Hematopoietic multipotent progenitor cell (in vitro differentiated cells): ENCODE results near the gene NDRG3. TPM values are rescaled to one million over a fixed set of nuclear protein-coding genes. Genes with fewer than 3 reads are reported as not detected.

ENCODE experiments used
- DNase-seq, 3 donors: peaks; one replicate each; pipeline ENCODE4 v3.0.0-alpha.2; 2011 to 2015; ENCODE audit warnings: low read depth in 2 of 3, low spot score in 2 of 3
- total RNA-seq: library from RNA; depleted of rRNA; stranded (reverse); fragments of >200 nt; gene quantifications from one replicate; pipeline ENCODE4 v1.2.3, GENCODE V29; 2012

Gene NDRG3
- total RNA-seq, 1 donor = 16.7 TPM

DNA sequence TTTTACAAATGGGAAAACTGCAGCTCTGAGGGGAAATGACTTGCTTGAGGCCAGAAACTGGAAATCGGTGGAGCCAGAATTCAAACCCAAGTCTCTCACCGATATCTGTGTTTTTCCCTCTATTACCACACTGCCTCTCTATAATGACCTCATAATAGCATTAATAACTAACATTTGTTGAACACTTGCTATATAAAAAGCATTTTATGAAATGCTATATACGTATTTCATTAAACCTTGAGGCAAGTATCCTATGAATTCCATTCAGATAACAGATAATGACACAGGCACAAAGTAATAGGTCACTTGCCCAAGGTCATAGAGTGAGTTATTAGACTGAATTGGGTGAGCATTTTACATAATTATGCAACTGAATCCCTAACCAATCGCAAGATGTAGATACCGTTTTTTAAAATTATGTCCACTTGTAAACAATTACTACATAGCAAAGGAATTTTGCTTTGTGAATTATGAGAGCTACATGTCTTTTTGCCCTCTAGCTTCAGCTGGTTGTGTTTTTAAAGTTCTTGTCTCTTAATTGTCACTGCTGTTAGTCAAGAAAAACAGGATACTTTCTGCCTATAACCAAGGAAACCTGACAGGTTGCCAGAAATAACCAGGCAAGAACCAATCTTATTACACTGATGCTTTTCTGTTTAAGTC lies 23.0 kb upstream of the NDRG3 start:
- no peak for DNase-seq

DNA sequence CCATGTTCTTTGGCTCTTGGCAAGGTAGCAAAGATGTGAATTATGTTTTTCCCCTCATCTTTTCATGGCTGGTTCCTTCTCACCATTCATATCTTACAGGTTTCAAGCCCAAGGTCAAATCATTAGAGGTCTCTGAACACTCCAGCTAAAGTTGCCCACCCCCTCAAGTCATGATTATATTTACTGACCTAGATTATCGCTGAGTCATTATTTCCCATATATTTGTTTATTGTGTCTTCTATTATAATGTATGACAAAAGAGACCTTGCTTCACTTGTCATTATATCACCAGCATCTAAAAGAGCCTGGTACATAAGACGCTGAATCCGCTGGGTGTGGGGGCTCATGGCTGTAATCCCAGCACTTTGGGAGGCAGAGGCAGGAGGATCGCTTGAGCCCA lies 15.2 kb upstream of the NDRG3 start:
- no peak for DNase-seq

DNA sequence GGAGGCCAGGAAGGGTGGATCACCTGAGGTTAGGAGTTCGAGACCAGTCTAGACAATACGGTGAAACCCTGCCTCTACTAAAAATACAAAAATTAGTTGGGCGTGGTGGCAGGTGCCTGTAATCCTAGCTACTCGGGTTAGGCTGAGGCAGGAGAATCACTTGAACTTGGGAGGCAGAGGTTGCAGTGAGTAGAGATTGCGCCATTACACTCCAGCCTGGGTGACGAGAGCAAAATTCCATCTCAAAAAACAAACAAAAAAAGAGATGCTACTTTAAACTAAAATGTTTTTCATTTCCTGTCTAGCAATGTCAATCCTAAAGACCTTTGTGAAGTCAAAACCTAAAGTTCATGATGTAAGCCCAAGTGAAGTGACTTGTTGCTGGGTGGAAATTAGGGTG lies 14.8 kb upstream of the NDRG3 start:
- DNase-seq = no peak

DNA sequence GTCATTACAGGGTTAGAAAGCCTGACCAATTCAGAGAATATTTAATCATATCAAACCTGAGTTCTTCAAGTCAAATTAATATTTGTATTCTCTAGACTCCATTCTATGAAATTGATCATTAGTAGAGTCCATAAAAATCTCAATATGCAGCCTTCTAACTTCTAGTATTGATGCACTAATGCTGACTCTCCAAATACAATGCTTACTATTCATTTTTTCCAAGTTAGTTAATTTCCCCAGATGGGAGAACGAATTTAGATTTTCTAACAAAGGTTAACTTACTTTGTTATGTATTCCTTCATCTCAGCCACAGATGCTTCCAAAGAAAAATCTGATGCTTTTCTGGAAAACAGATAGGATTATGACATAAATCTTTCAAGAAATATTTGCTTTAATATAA lies 12.4 kb upstream of the NDRG3 start:
- no peak for DNase-seq

DNA sequence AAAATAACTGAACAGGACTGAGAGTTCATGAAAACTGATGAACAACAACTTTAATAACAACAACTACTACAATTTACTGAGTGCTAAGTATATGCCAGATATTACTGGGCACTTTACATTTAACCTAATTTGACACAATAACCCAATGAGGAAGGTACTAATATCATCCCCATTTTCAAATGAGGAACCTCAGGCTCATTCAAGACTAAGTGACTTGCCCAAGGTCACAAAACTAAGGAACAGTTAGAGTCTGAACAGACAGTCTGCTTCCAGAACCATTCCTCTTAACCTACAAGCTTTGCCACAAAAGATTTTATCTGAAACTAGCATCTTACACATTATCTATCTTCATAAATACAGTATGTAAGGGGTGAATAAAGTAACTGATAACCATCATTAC lies 10.6 kb upstream of the NDRG3 start:
- no peak for DNase-seq

DNA sequence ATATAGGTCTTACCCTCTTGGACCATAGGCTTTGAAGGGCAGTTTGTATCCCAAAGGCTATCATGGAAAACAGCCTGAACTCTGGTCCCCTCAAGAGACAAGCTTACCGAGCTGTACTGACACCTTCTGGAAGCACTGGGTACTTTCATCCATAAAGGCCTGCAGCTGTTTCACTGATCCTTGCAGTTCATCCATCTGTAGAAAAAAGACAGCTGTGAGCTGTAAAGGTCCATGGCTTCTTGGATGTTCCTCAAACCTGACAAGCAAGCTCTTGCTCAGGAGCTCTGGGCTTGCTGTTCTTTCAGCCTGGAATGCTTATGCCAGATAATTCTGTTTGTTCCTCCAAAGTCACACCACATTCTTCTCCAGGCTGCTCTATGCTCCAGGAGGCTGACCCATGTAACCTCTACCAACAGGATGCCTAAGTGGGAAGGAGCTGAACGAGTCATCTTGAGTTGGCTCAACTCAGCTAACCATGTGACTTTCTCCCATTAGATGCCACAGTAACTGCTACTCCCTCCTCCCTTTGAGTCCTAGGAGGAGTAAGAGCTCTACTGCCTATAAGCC lies 8.8 kb upstream of the NDRG3 start:
- DNase-seq = peak in 2 of 3 donors; percentile 45 to 72

DNA sequence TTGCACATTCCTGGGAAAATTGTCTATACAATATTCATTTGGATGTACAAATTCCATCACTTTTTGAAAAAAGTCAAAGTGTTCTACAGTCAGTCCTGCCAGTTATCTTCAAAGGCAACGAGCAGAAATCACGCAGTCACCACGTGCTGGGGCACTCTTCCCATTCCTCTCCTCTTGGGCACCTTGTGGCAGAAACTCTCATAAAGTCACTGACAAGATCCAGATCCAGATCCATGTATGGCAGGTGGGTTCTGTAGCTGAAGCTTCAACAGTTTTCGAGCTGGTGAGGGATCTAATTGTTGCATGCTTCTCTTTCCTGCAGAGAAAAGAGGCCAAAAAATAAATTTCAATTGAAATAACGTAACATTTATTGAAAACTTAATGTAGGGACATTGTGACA lies 6.7 kb upstream of the NDRG3 start:
- no peak for DNase-seq

DNA sequence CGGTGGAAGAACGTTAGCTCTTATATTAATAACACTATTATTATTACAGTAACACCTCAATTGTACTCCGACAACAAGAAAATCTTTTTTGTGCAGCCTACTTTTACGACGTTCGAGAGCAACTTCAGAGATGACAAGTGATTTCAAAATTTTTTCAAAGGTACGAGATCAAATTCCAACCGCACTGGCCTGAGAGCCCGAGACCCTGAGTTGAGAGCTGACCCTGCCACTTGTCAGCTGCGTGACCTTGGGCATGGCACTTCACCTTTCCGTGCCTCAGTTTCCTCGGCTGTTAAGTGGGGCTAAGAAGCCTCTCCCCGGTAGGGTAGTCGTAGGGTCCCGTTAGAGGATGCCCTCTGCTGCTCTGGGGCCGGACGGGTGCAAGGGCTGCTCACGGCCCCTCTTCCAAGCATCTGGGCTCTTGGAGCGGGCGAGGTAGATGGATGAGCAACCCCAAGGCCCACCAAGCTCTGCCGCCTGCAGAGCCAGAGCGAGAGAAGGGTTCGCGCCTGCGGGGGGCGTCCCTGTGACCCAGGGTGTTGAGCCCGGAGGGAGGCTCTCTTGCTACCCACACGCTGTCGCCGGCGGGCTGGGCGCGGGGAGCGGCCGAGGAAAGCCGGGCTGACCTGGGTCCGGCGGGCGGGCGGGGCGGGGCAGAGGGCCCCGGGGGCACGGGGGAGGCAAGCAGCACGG lies 510 bp downstream of the NDRG3 start:
- DNase-seq = peak in 2 of 3 donors; percentile 37 to 48

DNA sequence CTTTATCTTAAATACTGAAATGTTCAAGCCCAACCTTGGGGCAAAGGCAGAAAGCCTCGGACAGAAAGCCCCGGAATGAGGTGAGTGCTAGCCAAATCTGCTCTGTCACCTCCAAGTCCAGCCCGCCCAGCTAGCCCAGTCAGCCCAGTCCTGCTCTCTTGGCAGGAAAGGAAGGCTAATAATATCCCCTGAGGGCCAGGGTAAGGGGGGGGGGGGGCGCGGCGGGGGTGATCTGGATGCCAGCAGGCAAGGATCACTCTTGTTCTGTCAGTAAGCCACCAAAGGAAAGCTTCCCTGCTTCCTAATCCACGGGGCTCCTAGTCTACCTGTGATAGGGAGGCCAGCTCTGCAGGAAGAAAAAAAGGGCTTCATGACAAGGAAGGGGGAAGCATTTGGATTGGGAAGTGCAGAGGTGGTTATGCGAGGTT lies 1.1 kb downstream of the NDRG3 start:
- no peak for DNase-seq

DNA sequence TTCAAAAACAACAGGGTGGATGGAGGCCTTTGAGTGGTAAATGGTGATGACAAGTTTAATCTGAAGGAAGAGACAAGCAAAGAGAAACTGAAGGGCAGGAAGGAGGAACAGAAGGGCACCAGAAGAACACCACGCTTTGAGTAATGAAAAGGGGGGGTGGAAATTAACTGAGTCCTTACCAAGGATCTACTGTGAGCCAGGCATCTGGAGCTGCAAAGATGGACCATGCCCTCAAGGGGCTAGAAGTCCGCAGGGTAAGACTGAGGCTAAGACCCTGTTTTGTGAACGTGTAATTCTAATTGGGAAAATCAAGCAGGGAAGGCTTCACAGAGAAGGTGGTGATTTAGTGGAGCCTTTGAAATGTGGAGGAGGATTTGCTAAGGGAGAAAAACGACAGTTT lies 1.6 kb downstream of the NDRG3 start:
- DNase-seq = no peak

DNA sequence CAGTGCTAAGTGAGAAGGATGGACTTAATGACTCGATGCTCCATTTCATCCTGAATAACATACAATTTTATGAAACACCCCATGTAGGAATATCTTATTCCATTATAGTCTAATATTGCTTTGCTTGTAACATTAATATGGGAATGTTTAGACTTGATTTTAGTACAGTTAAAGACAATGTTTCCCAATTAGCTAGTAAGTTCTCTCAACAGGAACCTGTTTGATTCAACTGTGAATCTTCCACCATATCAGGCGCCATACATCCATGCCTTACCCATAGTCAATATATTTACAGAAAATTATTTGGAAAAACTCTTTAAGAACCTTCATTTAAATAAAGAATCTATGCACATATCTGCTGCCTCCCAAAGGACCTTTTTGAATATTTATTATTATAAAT lies 3.3 kb downstream of the NDRG3 start:
- no peak for DNase-seq

DNA sequence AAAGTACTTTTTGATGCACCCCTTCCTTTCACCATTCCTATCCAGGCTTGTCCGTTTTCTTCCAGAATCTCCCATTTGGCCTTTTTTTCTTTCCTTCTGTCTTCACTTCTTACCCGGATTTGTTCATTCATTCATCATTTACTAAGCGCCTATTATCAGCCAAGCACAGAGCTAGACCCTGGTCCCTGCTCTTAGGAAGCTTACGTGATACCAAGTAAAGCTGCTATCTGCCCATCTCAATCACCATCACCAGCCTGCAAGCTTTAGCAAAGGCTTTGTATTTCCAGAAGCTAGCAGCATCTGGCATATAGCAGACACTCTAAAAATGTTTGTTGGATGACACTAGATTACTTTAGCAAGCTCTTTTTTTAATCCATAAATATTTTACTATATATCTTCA lies 4.8 kb downstream of the NDRG3 start:
- DNase-seq = no peak

DNA sequence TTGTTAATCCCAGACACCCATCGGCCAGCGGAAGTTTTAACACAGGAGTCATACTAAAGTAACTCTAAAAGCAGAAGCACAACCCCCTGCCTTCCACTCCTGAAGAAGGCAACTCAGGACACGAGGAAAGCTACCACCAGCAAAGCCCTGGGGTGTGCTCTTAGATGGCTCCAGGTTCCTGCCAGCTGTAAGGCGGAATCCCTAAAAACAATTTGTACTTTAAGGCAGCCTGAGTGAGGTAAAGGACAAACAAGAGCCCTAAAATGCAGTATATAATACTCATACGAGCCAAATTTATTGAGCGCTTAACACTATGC lies 8.7 kb downstream of the NDRG3 start:
- DNase-seq = no peak

DNA sequence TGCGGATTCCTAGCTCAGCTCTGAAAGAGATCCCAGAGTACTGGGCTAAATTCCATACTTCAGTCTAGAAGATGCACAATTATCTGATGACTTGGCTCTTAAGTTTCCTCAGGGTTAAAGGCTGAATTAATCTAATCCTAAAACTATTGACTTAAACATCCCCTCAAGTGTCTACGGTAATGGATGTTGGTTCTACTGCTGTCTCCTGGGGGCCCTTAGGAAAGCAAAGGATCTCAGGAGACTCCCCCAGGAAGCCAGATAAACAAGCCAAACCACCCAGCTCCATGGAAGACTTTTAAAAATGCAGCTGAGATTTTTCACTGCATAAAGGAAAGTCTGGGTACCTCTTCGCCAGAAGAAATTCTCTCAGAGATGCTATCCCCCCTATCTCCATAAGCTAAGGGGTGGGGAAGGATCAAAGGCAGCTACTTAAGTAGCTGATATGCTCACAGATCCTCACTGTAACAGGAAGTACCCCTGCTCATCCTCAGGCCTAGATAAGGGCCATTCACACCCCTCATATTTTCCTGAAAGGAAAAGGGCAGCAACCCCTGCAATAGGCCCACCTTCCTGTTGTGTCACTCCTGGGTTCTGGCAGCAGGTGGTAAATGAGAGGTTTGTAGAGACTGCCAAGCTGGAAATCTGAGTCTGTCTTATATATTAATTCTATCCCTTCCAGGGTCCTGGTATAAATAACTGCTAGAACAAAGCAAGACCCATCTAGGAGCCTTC lies 9.3 kb downstream of the NDRG3 start:
- DNase-seq = no peak

DNA sequence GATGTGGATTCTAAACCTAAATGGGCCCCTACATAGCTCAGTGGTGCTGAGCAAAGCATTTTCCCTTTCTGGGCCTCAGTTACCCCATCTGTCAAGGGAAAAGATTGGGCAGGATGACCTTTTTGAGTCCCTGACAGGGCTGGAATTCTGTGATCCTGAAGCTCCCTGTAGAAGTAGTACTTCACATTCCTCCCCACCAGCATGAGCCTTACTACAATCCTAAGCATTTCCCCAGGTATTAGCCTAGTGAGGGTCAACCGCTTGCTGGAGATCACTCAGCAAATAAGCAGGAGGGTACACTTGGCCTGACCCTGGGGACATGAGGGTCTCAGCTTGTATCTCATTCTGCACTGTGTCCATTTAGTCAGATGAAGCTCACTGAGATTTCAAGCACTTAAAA lies 13.4 kb downstream of the NDRG3 start:
- no peak for DNase-seq

DNA sequence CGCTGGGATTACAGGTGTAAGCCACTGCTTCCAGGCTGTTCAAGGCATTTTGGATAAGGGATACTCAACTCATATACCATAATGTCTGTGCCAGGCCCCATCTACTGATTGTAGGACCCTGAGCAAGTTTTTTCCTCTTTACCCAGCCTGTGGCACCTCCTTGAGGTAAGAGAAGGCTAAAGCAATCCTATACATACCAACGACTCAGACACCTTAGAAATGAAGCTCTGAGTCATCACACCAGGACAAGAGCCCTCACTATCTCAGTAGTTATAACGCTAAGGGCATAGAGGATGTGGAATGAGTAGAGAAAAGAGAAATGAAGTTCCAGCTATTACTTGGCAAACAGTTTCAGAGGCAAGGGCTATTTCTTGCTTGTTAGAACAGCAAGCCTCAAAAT lies 16.9 kb downstream of the NDRG3 start:
- DNase-seq = peak in 2 of 3 donors; percentile 37 to 59

DNA sequence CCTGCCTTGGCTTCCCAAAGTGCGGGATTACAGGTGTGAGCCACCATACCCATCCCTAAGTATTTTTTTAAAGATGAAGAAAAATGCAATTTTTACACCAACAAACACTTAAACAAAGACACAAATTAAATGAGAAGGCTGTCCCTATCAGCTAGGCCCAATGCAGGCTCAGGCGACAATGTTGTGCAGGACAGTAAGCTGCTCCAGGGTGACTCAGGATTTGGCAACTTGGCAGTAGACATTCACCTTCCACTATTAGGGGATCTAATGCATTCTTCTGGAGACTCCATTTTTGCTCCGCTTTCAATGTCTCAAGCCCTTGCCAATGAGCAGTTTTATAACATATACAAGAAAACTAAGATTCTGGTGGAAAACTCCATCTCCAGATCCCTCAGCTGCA lies 19.7 kb downstream of the NDRG3 start:
- DNase-seq = no peak

DNA sequence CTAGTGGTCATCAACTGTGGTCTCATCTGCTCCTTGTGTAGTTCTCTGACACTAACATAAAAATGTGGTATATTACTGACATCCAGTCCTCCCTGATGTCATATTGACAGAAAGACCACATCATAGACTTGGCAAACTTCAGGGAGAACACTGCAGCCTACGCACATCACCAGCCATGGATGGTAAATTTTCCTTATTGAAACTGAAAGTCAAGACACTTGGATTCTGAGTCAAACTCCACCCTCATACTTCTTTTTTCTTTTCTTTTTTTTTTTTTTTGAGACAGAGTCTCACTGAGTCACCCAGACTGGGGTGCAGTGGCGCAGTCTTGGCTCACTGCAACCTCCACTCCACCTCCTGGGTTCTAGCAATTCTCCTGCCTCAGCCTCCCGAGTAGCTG lies 25.4 kb downstream of the NDRG3 start:
- DNase-seq = no peak

DNA sequence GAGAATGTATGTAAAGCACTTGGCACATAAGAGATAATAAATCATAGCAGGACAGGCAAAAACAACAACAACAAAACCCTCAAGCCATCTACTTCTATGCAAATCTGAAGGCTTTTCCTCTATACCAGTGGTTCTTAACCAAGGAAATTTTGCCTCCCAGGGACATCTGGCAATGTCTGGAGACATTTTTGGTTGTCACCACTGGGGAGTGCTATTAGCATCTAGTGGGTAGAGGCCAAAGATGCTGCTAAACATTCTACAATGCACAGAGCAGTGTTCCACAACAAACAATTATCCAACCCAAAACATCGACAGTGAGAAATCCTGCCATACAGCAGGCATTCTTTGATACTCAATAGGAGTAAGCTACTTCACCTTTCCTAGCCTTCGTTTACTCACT lies 28.2 kb downstream of the NDRG3 start:
- peak in 2 of 3 donors; percentile 6 to 26 for DNase-seq

DNA sequence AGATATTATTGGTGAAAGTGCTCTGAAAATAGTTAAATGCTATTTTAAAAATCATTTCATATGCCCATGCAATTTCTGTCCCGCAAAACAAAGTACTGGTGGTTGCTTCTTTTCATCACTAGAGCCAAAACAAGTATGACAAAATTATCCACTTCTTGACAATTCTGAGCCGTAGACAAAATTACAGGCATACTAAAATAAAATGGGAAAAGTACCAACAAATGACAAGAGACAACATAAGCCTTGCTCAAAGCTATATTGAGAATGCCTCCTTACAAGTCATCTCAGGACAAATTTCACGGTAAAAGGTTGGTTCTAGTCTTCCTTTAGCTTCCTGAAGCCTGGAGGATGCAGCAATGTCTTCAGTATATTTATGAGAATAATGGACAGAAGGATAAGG lies 28.9 kb downstream of the NDRG3 start:
- DNase-seq = no peak

DNA sequence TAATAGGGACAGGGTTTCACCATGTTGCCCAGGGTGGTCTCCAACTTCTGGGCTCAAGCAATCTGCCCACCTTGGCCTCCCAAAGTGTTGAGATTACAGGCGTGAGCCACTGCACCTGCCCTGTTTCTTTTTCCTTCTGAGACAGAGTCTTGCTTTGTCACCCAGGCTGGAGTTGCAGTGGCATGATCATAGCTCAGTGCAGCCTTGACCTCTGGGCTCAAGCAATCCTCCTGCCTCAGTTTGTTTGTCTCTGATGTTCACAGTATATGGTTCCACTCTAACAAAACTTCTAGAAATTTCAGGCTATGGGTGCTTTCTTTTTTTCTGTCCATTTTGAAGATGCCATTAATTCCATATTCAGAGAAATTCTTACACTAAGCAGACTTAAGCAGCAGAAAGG lies 33.1 kb downstream of the NDRG3 start:
- no peak for DNase-seq

DNA sequence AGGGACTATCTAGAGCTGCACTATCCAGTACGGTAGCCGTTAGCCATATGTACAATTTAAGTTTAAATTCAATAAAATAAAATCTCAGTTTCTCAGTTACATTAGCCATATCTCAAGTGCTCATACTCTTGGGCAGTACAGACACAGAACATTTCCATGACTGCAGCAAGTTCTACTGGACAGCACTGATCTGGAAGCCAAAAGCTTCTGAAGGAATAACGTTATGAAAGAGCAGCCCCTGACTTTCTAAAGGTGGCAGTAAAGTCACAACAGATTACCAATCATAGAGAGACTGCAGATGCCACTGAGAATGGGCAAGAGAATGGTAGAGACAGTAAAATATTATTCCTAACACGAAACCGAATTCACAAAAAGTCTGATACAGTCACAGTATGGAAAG lies 36.8 kb downstream of the NDRG3 start:
- DNase-seq = no peak
